GM21381 (cell line): Measurements from ENCODE around the gene PARVA.
"Not testable (repeated sequence)": the region's sequence is repeated elsewhere in the genome, so short reads cannot be mapped to it uniquely, and the experiment has no call there.

Experiments used
- ATAC-seq: cut with Tn5 transposase; IDR thresholded peaks from one replicate; pipeline ENCODE4 v1.9.1; 2021; ENCODE audit warnings: mild to moderate bottlenecking, moderate library complexity; ENCODE audit not compliant: unreplicated experiment

The PARVA gene

DNA sequence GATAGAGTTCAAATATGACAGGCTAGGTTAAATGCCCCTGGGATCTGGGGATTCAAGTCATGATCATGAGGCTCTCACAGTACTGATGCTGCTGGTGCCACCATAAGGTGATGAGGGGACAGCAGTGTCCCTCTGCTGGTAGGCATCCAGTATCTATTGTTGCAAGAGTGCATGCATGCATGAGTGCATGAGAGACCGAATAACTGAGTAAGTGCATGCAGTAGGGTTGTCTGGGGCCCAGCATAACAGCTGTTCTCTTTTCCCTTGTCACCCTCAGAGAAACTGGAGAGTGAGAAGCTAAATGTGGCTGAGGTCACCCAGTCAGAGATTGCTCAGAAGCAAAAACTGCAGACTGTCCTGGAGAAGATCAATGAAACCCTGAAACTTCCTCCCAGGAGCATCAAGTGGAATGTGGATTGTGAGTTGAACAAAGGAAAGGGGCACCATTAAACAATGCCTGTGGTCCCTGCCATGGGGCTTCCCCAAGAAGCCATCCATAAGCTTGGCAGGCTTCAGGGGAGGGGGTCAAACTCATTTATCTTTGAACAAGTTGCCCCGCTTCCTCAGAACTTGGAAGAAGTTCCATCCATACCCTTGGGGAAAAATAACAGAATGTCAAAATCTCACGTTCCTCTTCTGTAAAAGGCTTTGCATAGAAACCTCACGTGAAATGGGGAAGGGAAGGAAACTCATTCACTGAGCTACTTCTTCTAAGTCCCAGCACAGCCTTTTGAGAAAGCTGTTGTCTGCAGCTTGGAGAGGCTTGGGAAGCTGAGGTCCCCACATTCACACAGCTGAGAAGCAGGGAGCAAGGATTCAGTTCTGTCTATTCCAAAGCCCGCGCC lies 119.0 kb downstream of the PARVA start:
- no peak for ATAC-seq

DNA sequence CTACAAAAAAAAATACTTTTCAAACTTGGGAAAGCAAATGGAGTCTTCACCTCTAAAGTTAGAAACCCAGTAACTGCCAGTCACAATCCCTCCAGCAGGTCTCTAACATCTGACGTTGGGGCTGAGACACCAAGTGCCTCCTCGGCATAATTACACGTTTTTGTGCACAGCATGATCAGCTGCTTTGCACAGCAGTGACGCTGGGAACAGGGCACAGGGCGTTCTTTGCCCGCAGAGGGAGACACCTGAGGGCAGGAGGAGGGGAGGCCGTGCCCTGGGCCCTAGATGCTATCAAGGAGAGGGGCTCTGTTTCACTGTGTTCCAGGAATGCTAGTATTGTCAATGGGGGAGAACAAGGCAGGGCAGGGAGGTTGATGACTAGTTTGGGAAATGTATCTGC lies 120.1 kb downstream of the PARVA start:
- no peak for ATAC-seq

DNA sequence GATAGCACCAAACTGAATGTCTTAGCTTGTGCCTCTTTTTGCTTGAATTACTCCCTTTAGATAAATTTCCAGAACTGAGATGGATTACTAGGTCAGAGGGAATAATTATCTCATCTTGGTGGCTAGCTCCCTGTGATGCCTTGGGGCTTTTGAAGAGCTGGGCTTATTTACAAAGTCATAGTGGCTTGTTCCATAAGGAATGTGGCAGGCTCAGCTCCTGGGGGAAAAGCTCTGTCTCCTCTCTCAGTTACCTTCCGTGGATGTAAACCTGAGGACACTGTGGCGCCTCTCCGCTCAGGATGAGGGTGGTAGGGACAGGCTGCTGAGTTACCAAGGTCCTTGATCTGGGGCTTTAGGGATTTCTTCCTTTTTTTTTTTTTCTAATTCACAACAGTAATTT lies 121.7 kb downstream of the PARVA start:
- no peak for ATAC-seq

DNA sequence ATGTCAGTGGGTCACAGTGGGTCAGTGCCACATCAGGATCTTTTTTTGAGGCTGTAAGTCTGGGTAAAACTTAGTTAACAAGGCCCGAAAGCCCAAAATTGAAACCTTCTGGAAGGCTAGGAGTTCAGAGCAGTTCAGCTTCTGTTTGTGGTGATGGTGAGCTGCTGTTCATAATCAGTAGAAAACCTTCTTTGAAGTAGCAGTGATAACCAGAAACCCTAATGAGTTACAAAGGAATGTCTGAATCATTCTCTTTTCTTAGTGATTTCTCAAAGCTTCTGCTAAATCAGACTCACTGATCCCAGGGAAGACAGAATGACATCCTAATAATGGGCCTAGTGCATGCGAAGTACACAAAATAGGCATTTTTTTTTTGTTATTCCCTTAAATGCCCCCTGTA lies 124.7 kb downstream of the PARVA start:
- no peak for ATAC-seq

DNA sequence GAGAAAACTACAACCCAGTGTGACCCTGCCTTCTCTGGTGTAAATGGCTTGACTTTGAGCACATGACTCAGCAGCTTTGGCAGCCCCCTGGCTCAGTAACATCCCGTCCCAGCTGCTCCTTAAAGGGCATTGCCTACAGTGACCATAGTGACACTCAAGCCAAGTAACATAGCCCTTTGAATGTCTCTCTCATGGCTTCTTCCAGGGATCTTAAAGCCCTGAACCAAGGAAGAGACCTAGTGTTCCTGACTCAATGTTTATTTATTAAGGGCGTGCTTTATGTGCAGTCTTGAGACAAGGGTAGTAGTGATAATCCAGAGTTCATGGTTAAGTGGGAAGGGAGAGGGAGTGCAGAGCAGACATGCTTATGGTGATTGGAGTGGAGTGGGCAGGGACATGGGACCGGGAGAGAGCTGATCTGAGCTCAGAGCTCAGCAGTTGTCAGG lies 125.7 kb downstream of the PARVA start:
- ATAC-seq: no peak

DNA sequence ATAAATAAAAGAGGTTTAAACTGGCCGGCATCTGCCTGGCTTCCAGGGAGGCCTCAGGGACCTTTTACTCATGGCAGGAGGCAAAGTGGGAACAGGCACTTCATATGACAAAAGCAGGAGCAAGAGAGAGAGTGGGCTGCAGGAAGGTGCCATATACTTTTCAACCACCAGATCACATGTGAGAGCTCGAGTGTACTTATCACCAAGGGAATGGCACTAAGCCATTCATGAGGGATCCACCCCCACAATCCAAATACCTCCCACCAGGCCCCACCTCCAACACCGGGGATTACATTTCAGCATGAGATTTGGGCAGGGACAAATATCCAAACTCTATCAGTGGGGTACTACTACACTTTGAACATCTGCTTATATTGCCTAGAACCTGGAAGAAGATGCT lies 126.5 kb downstream of the PARVA start:
- no peak for ATAC-seq

DNA sequence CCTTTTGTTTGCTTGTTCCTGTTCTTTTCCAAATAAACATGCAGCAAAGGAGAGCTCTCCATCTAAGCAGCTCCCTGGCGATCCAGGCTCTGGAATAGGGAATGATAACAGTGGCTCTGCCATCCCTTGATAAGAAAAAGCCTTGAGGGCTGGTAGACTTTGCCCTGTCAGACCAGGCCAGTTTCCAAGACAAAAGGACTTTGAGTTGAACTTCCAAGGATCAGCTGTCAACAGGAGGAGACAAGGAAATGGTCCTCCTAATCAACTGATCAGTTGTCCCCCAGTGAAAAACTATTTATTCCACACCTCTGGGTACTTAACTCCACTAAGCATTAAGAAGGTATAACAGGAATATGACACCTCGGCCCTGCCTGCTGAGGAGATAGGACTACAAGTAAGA lies 127.8 kb downstream of the PARVA start:
- ATAC-seq: no peak

DNA sequence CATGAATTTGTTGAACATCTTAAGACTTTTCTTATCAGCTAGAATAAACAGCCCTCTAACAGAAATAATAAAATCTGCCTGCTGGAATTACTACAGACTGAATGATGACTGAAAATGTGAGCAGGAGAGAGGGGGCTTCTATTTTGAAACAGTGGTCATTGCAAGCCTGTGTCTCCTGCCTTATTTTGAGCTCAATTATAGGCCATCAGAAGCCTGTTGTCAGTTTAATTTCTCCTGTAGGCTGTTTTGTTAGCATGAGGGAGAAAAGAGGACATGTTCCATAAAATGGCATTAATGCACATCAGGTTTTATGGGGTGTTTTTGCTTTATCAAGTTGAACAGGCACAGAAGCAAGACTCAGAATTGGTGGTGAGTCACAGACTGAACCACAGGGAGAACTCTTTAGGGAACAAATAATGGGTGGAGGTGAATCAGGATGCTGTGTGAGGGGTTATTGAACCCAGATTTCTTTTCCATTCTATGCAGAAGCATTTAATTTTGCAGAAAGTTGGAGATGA lies 129.1 kb downstream of the PARVA start:
- no peak for ATAC-seq

DNA sequence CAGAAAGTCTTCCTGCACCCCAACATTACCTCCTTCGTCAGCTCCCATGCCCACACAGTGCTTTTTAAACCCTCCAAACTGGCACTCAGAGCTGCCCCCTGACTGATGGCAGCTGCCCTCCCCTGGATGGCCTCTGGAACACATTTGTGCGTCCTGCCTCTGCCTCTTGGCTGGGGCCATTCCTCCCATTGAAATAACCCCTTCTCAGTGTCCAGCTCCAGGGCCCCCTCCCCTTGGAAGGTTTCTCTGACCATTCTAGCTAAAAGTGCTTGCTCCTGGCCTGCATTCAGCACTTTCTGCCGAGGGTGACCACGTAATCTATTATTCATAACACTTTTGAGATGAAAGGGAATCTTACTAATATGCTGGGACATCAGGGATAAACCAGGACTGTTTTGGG lies 130.0 kb downstream of the PARVA start:
- ATAC-seq: no peak

DNA sequence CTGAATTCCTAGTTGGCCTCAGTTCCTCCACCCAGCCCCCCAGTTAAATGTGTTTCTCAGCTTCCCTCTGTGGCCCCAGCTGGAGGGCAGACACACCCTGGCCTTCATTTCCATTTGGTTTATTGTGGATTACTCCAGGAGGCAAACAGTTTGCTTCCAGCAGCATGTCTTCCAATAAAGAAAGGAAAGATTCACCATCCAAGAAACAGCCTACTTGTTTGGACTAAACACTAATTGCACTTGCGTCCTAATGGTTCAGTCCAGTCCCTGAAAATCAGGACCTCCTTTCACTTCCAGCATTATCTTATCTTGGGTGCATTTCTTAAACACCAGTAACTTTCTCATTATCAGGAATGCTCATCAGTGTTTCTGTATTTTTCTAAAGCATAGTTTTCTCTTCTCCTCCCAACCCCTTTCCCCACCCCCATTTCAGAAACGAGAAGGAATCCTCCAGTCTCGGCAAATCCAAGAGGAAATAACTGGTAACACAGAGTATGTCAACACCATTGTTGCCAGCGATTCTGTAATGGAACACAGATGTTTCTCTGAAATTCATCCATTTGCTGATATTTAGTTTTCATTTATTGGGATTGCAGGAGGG lies 130.9 kb downstream of the PARVA start:
- no peak for ATAC-seq

DNA sequence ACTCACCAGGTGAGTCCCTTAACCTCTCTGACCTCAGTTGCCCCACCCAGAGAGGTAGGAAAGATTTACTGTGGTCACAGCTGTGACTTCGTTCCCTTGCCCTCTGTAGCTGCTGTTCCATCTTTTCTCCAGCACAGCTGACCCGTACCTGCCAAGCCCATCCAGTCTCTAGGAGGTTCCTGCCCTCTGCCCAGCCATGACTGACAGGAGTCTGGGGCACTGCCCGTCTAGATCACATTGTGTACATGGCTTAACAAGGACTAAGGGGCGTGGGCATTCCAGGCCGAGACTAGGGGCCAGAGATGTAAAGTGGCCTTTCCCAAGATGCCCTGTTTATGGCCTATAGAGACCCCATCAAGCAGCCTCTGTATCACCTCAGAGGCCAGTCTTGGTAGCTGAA lies 132.0 kb downstream of the PARVA start:
- ATAC-seq: no peak

DNA sequence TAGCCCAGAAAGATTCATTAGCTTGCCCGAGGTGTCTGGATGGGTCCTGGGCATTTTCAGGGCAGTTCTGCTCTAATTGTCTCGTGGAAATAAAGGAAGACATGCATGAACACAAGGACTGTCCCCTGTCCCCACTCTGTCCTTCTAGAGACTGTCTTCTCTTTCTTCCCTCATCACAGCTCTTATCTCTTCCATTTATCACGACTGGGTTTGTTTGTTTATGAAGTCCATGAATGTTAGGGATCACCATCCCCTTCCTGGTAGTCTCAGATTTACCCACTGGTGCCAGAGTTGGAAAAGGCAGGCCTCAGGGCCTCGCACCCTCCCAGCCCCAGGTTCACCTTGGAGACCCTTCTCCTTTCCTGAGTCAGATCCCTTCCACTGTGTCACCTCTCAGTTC lies 134.8 kb downstream of the PARVA start:
- no peak for ATAC-seq

DNA sequence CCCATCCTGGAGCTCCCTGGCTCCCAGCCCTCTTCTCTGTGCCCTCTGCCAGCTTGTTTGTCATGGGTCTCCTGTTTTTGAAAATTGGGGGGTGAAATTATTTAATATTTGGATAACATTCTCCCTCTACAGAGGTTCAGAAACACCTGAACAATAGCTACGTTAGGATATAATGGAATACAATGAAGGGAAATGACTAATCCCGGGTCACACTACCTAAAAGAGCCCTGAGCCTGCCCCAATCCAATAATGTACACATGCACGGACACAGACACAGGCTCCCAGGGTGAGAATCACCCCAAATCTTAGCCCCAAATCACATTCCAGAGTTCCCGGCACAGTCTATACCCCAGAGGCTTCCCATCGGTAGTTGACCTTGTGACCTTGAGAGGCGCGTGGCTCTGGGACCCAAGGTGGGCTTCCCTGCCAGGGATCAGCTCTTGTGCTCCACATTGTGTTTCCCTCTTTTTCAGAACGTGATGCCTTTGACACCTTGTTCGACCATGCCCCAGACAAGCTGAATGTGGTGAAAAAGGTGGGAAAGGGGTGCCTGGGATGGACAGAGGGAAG lies 135.5 kb downstream of the PARVA start:
- no peak for ATAC-seq

DNA sequence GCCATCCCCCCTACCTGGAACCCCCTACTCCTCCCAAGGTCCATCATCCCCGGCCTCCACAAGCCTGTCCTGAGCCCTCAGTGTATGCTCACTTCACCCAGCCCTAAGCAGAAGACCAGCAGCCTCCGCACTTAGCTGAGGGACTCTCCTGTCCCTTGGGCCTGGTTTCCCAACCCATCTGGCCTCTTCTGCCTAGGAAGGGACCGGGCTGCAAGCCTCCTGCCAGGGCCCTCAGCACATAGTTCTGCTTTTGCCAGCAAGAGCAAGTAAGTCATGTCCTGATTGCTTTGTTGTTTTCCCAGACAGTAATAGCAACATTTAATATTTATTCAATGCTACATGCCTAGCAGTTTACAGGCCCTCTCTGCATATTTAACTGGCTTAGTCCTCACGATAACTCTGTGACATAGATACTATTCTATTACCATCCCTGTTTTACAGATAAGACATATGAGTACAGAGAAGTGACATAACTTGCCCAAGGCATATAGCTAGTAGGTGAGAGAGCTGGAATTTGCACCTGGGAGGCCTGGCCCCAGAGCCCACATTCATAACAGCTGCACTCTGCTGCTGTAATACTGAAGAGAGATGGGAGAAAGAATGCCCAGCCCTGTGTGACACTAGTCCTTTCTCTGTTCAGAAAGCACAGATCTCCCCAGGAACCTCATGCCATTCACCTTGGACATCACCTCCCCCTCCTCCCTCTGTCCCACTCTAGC lies 139.2 kb downstream of the PARVA start:
- no peak for ATAC-seq

DNA sequence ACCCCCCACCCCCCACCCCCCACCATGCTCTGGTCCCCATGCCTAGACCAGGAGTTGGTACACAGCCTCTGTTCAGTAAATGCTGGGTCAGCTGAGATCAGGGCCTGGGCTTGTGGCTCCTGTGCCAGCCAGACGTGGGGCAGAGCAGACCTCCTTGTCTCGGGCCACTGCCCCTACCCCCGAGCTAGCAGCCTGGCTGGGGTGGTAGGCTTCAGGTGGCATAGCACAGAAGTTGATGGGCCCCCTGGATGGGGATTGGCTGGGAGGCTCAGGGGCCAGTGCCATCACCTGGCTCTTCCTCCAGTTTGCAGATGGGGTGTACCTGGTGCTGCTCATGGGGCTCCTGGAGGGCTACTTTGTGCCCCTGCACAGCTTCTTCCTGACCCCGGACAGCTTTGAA lies 139.9 kb downstream of the PARVA start:
- ATAC-seq: no peak

DNA sequence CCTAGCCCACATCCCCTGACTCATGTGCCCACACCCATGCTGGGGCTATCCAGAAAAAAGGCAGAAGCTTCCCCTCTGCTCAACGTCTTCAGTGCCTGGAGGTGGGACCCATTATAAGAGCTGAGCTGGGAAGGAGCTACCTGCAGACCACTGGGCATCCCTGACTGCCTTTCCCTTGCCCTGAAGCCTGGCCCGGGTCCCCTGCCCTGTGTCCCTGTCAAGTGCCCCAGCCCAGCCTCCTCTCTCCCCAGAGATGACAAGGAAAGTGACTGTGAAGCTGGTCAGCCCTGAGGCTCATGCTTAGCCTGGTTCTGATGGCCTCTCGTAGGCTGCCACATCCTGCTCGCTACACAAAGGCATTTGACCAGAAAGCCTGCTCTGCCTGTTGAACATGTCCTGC lies 140.4 kb downstream of the PARVA start:
- no peak for ATAC-seq

DNA sequence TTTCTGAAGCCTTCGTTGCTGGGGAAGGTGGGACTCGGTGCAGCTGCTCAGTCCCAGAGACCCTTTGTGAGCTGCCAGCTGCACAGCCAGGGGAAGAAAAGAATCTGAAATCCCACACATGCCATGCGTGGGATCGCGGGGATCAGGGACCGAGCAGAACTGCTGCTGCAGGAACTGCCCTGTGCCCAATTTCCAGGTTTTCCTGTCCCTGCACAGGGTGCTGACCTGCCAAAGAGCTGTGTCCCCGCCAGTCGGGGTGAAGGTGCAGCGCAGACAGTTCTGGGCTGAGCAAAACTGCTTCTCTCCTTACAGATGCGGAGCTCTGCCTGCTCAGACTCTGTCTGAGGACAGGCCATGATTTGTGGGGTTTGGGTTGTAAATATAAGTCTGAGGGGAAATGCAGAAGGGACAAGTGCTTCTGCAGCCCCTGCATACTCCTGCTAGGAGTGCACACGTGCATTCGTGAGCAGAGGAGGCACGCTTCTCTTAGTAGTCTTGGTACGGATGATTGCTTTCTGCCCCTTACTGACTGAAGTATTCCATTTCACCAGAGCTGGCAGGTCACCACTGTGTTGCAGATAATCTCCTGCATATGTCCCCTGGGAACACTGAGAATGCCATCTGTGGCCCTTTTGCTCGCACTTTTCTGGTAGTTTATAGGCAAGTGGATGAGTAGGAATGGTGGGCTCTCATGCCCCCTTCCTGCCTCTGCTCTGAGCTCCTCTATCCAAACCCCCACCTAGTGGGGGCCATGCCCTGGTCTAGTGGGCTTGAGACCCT lies 141.4 kb downstream of the PARVA start:
- ATAC-seq: no peak

DNA sequence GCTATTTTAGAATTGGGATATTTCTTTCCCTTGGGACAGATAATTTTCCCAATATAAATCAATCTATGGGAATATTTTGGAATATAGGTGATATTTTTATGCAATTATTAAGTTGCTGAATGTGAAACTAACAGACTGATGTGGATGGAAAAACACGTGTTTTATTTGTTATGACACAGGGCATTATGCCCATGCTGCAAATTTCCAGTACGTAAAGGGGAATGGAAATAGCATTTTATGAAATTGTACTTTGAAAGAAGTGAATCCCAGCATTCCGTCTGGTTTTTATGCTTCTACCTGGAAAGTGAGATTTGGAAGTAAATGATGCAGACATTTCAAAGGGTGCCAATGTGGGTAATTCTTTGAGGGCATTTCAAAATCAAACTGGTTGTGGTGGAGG lies 142.7 kb downstream of the PARVA start:
- no peak for ATAC-seq

DNA sequence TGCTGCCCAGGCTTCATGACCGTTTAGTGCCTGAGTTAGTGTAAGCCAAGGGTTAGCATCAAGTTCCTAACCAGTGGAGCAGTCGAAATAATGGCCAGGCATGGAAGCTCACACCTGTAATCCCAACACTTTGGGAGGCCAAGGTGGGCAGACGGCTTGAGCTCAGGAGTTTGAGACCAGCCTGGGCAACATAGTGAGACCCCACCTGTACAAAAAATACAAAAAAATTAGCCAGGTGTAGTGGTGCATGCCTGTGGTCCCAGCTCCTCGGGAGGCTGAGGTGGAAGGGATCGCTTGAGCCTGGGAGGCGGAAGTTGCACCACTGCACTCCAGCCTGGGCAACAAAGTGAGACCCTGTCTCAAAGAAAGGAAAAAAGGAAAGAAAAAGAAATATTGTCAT lies 143.2 kb downstream of the PARVA start:
- ATAC-seq: not testable (repeated sequence)

DNA sequence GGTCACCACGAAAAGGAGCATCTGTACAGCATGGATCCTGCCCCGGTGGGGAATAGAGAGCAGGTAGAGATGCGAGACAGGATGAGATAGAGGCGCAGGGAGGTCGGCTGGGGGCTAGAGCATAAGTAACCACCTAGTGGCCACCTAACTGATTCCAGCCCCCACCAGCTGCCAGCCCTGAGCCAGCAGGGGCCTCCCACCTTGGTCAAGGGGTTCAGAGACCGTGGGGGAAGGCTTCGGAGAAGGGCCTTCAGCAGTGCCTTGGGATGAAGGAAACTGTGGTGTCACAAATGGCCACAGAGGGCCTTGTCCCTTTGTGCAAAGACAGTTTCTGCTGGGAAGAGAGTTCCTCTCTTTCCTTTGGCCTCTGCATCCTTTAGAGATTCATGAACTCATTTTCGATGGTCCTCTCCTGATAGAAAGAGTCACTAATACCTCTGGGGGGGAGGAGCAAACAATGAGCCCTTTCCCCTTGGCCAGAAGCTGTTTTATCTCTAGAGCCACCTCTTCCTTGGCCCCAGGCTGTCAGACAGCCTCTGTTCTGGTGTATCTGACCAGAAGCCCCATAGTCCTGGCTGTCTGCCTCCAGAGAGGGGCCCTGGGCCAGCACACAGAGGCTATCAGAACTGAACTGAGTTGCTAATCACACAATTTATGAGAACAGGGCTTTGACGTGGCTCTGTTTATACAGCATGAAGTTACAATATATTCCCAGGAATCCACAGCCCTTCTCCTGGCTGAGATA lies 146.0 kb downstream of the PARVA start:
- no peak for ATAC-seq
